DND-41 (cell line): ENCODE measurements around the gene VCL.

Source experiments
- ATAC-seq: fragments of 200-7000 bp; cut with Tn5 transposase; 3 replicates; pipeline ENCODE4 v1.9.1; 2021; ENCODE audit warnings: low read depth; ENCODE audit not compliant: insufficient read depth
- DNase-seq: peaks from one replicate; pipeline ENCODE4 v3.0.0-alpha.2; 2020
- H2AFZ ChIP-seq: 2 replicates; pipeline ENCODE4 v1.6.0; 2012; ENCODE audit warnings: low read depth, low read length
- H3K27ac ChIP-seq: 2 replicates; pipeline ENCODE4 v1.5.1; 2012; ENCODE audit warnings: low read length, inconsistent platforms
- H3K27me3 ChIP-seq: fragments of 200-600 bp; sonication (generic); 2 replicates; pipeline ENCODE4 v1.6.0; 2012; ENCODE audit warnings: low read length, mild to moderate bottlenecking, inconsistent platforms; ENCODE audit not compliant: insufficient read depth, poor library complexity
- H3K36me3 ChIP-seq: 2 replicates; pipeline ENCODE4 v1.5.1; 2012; ENCODE audit warnings: low read length, inconsistent platforms; ENCODE audit not compliant: insufficient read depth
- H3K4me1 ChIP-seq: 2 replicates; pipeline ENCODE4 v1.5.1; 2012; ENCODE audit warnings: mild to moderate bottlenecking, low read length; ENCODE audit not compliant: insufficient read depth
- H3K4me2 ChIP-seq: 2 replicates; pipeline ENCODE4 v1.6.0; 2012; ENCODE audit warnings: mild to moderate bottlenecking, moderate library complexity, low read length, inconsistent platforms; ENCODE audit not compliant: insufficient read depth
- H3K4me3 ChIP-seq, 2 experiments: fragments of 200-600 bp in 1 of 2; shearing (Covaris generic) in 1 of 2; 2 replicates each; pipeline ENCODE4 v1.5.1; 2012 to 2016; ENCODE audit warnings: inconsistent platforms in 2 of 2, low read length in 2 of 2, mild to moderate bottlenecking in 2 of 2, low read depth in 1 of 2, moderate library complexity in 1 of 2
- H3K79me2 ChIP-seq: 2 replicates; pipeline ENCODE4 v1.6.0; 2012; ENCODE audit warnings: low read length, inconsistent platforms; ENCODE audit not compliant: insufficient read depth
- H3K9ac ChIP-seq: 2 replicates; pipeline ENCODE4 v1.6.0; 2012; ENCODE audit warnings: low read depth, mild to moderate bottlenecking, inconsistent platforms, low read length, moderate library complexity
- H3K9me3 ChIP-seq: 2 replicates; pipeline ENCODE4 v1.5.1; 2012; ENCODE audit warnings: low read length, moderate library complexity, mild to moderate bottlenecking, inconsistent platforms; ENCODE audit not compliant: insufficient read depth, severe bottlenecking
- H4K20me1 ChIP-seq: 2 replicates; pipeline ENCODE4 v1.6.0; 2012; ENCODE audit warnings: low read length; ENCODE audit not compliant: insufficient read depth
- CTCF ChIP-seq: IDR thresholded peaks from 2 replicates; pipeline ENCODE4 v1.5.1; 2012; ENCODE audit warnings: borderline replicate concordance, low read length, moderate library complexity, mild to moderate bottlenecking; ENCODE audit not compliant: poor library complexity, severe bottlenecking; ENCODE audit errors: extremely low read depth
- EZH2 ChIP-seq: IDR thresholded peaks from 3 replicates; pipeline ENCODE4 v1.6.1; 2012; ENCODE audit warnings: borderline replicate concordance, low read depth, mild to moderate bottlenecking, moderate library complexity, low read length, inconsistent platforms; ENCODE audit not compliant: severe bottlenecking

VCL gene

DNA sequence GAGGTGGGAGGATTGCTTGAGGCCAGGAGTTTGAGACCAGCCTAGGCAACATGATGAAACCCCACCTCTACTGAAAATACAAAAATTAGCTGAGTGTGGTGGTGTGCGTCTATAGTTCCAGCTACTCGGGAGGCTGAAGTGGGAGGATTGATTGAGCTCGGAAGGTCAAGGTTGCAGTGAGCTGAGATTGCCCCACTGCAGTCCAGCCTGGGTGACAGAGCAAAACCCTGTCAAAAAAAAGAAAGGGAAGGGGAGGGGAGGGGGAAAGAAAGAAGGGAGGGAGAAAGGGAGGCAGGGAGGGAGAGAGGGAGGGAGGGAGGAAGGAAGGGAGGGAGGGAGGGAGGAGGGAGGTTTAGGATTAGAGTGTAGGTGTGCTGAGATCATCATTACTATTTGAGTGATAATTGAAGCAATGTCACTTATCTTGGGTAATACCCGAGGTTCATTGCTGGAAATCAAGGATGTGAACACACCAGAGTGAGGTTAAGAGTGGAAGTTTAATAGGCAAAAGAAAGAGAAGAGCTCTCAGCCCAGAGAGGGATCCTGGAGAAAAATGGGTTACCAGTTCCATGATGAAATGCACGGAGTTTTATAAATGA, 27.6 kb downstream of the VCL start:
- Histone ChIP-seq H3K79me2 (no peaks in the 10 kb centered on the region), H3K9ac (no peak overlapping the region), H3K36me3 (no peaks in the 10 kb centered on the region), H3K4me1 (no peaks in the 10 kb centered on the region), H2AFZ (no peak overlapping the region), H4K20me1 (no peaks in the 10 kb centered on the region), H3K4me3 (no peak overlapping the region), H3K27me3 (no peaks in the 10 kb centered on the region), H3K27ac (no peak overlapping the region), H3K4me2 (no peak overlapping the region), H3K9me3 (no peaks in the 10 kb centered on the region)
- DNase-seq = no peak
- no peak for ATAC-seq
- TF ChIP-seq CTCF = no peak
- TF ChIP-seq EZH2 = no peak

DNA sequence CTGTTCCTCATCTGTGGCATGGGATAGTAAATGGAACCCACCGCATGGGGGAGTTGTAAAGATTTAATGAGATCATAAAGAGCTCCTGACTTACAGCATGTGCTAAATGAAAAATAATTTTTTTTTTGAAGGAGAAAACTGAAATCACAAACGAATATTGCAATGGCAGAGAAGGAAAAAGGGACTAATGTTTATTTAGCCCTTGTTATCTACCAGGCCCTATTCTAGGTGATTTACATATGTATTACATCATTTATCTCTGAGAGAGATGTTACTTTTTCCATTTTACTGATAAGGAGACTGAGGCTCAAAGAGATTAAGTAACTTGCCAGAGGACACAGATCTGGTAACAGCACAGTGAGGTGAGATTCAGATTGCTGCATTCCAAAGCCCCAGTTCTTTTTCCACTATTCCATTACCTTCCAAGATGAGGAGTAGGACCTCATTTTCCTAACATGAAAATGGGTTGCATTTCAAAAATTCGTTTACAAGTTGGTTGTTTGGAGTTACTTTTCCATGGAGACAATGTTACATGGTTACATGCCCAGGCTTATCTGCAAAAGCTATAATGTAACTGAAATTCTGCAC, 28.6 kb downstream of the VCL start:
- no peaks in the 10 kb centered on the region for H3K36me3 ChIP-seq
- no peaks in the 10 kb centered on the region for H3K79me2 ChIP-seq
- ATAC-seq = no peak
- no peaks in the 10 kb centered on the region for H3K4me1 ChIP-seq
- H3K27ac ChIP-seq = no peak overlapping the region
- TF ChIP-seq CTCF (no peak), EZH2 (no peak)
- H3K4me2 ChIP-seq = no peak overlapping the region
- no peak overlapping the region for H3K9ac ChIP-seq
- no peaks in the 10 kb centered on the region for H3K27me3 ChIP-seq
- DNase-seq = no peak
- H4K20me1 ChIP-seq = no peaks in the 10 kb centered on the region
- H3K4me3 ChIP-seq = no peak overlapping the region
- no peak overlapping the region for H2AFZ ChIP-seq
- H3K9me3 ChIP-seq = no peaks in the 10 kb centered on the region

GRCh38 chr10:74027702-74028101, 29.8 kb downstream of the VCL start:
- DNase-seq (no peak), ATAC-seq (no peak)
- no peaks in the 10 kb centered on the region for H3K79me2 ChIP-seq
- H3K27me3 ChIP-seq = no peaks in the 10 kb centered on the region
- no peaks in the 10 kb centered on the region for H3K4me1 ChIP-seq
- no peaks in the 10 kb centered on the region for H3K9me3 ChIP-seq
- no peaks in the 10 kb centered on the region for H3K36me3 ChIP-seq
- no peak overlapping the region for H3K4me2 ChIP-seq
- H2AFZ ChIP-seq = no peak overlapping the region
- no peak overlapping the region for H3K4me3 ChIP-seq
- no peak overlapping the region for H3K27ac ChIP-seq
- TF ChIP-seq CTCF (no peak), EZH2 (no peak)
- H3K9ac ChIP-seq = no peak overlapping the region
- no peaks in the 10 kb centered on the region for H4K20me1 ChIP-seq
